ENCODE data around the gene HK2. TPM values are rescaled to one million over a fixed set of nuclear protein-coding genes. Genes with fewer than 3 reads are reported as not detected.

HK2 gene
- total and polyA plus RNA-seq, 2 of the 4 experiments (the other 2 are of a cell fraction) = 17.4 to 20.9 TPM

GRCh38 chr2:74882299-74882687, 48.4 kb downstream of the HK2 start:
- CTCF ChIA-PET = no interaction called here
- POLR2A ChIA-PET (ENCODE audit: unreplicated experiment) = no interaction called here
- Histone ChIP-seq H2BK5ac (ENCODE audit: low read depth, low read length, poor library complexity, severe bottlenecking) (no peak overlapping the region), H2BK15ac (ENCODE audit: low read depth, low read length) (no peak overlapping the region), H3K56ac (ENCODE audit: extremely low read depth, insufficient read depth, low read length) (no peak overlapping the region), H3K18ac (ENCODE audit: low read depth, low read length) (no peak overlapping the region), H4K91ac (ENCODE audit: insufficient read depth, low read depth, low read length) (no peak overlapping the region), H2BK20ac (ENCODE audit: low read depth, low read length) (no peak overlapping the region), H3K4me1 (ENCODE audit: control insufficient read depth, insufficient read depth, low read length) (peaks cover 6% of the 10 kb centered on the region), H3K79me1 (ENCODE audit: low read depth in 1 of 2, low read length in 2 of 2) (peaks cover 3% of the 10 kb centered on the region in 2 experiments; a peak in 2 of 4 replicates), H2AFZ (replicated peaks; ENCODE audit: low read length, poor library complexity) (no peak overlapping the region), H3K4ac (ENCODE audit: low read depth, low read length) (no peak overlapping the region), H3K4me3 (ENCODE audit: insufficient read depth, low read depth, low read length) (no peak overlapping the region), H3K9me3 (ENCODE audit: control insufficient read depth, insufficient read depth, low read length) (no peaks in the 10 kb centered on the region), H2BK120ac (ENCODE audit: low read depth, low read length) (no peak overlapping the region), H3K27me3 (ENCODE audit: control insufficient read depth, insufficient read depth, low read length) (no peaks in the 10 kb centered on the region), H3K27ac (ENCODE audit: insufficient read depth, low read length) (no peak overlapping the region), H4K8ac (ENCODE audit: low read depth in 2 of 2, low read length in 2 of 2) (no peak overlapping the region), H3K9me1 (ENCODE audit: insufficient read depth, low read length) (peaks cover 20% of the 10 kb centered on the region), H3K4me2 (ENCODE audit: low read depth, low read length) (no peak overlapping the region), H4K5ac (ENCODE audit: low read depth, low read length) (no peak overlapping the region), H3K14ac (replicated peaks; ENCODE audit: low read depth, low read length) (no peak overlapping the region), H2AK9ac (replicated peaks; ENCODE audit: low read depth, low read length, poor library complexity) (no peak overlapping the region), H3K36me3 (ENCODE audit: control insufficient read depth, insufficient read depth, low read length) (peaks cover 82% of the 10 kb centered on the region), H4K20me1 (ENCODE audit: insufficient read depth, low read length) (no peaks in the 10 kb centered on the region), H3K9ac (ENCODE audit: low read depth, low read length) (no peak overlapping the region), H3K23ac (ENCODE audit: low read depth, low read length) (no peak overlapping the region), H2AK5ac (ENCODE audit: low read depth, low read length) (no peak overlapping the region)
- no peak for DNase-seq
- intact Hi-C loops (cut with micrococcal nuclease) = no loop called here
- no CpG with 5 or more reads among the region's 4 CpGs for WGBS, 2 experiments (ENCODE audit: extremely low coverage in 2 of 2, insufficient read length in 1 of 2)
- BruUV-seq (replicated peaks) = no TSS peak
- ATAC-seq (ENCODE audit: low read depth) = no peak
- dilution Hi-C loops (cut with HindIII; ENCODE audit: low sequenced_read_pairs, unreplicated experiment) = no loop called here
- no peak for TF ChIP-seq CTCF (conservative IDR thresholded peaks at IDR 0.05; ENCODE audit: low read depth, low read length)
- TF ChIP-seq NFE2L2 (IDR thresholded peaks at IDR 0.05; ENCODE audit: low read depth, low read length) = no peak
- no peak for TF ChIP-seq RFX5 (IDR thresholded peaks at IDR 0.05; ENCODE audit: low read depth, low read length)
- no peak for TF ChIP-seq FOS (IDR thresholded peaks at IDR 0.05; ENCODE audit: low read depth, low read length)
- no peak for TF ChIP-seq BHLHE40 (IDR thresholded peaks at IDR 0.05; ENCODE audit: low read depth, low read length)
- TF ChIP-seq RCOR1 (IDR thresholded peaks at IDR 0.05; ENCODE audit: insufficient replicate concordance, low read length) = no peak
- in situ Hi-C loops (cut with MboI; ENCODE audit: low sequenced_read_pairs) = no loop called here

Measured in IMR-90 (cell line).